Medulla oblongata (tissue), 1 donor: ENCODE measurements around the gene MUS81.

ENCODE experiments used
- DNase-seq: peaks from one replicate; pipeline ENCODE4 v3.0.0-alpha.2; 2015; ENCODE audit errors: extremely low spot score

Gene MUS81

DNA sequence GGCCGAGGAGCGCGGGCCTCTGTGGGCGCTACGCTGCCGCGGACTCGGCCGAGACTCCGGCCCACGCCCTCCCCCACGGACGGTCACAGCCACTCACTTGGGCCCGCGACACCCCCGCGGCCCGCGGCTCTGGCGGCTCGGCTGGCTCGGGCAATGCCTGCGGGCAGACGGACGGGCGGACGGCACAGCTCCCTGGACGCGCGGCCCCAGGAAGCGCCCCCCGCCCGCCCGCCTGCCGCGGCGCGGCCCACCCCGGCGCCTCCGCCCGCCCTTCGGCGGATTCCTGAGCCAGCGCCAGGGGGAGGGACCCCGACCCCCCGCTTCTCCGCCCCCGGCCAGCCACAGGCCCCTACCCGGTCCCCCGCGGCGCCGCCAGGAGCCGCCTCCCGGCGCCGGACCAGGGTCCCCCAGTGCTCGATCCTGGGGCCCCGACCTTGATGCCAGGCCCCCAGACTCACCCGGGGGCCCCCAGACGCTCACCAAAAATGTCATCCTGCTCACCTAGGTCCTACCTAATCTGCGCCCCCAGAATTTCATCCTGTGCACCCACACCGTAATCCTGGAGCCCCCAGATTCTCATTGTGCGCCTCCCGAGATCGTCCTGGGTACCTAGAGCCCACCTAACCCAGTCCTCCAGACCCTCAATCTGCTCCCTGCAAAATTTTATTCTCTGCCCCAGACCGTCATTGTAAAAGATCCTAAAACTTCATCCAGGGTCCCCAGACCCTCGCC, 12.5 kb downstream of the MUS81 start, which contains the start of gene EFEMP2:
Gene EFEMP2, minus strand, starts transcription at position 215 of the 732 bp plus-strand sequence. CDS start 446 bp downstream, outside the sequence.
- DNase-seq: no peak

DNA sequence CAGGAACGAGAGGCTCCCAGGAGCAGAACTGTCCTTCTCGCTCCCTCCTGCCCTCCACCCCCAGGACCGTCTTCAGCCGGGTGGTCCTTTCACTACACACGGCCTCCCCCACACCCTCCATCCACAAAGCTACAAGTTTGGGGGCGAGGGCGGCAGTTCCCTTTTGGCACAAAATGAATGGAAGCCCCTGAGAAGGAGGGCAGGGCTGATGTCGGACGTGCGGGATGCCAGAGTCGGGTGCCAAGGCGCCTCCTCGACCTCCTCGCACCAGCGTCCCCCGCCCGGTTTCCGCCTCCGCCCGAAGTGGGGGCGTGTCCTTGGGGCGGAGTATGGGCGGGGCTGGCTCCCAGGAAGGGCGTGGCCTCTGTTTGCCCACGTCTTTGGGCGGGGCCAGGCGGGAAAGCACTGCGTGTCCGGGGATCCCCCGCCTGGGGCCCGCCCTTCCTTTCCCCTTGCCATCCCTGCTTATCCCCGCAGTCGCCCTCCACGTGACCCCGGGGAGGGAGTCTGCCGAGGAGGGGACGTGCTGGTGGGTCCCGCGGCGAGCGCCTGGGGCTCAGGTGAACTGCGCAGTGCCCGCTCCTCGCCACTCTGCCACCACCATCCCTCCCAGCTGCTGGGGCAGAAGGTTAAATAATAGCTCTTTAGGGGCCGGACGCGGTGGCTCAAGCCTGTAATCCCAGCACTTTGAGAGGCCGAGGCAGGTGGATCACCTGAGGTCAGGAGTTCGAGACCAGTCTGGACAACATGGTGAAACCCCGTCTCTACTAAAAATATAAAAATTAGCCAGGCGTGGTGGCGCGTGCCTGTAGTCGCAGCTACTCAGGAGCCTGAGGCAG, 13.3 kb downstream of the MUS81 start:
- peak; percentile 94 for DNase-seq

DNA sequence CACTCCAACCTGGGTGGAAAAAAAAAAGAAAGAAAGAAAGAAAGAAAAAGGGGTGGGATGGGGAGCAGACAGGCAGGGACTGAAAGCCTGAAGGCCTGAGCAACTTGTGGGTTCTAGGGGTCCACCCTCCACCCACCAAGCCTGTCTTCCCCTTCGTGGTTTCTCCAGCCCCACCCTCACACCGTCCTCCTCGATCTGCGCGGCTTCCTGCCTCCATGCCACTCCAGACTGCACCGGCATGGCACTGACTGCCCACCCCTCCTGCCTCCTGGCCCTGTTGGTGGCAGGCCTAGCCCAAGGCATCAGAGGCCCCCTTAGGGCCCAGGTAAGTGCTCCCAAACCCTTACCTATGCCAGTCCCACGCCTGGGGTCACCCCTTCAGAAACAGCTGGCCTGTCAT, 19.4 kb downstream of the MUS81 start, which contains the start of gene CTSW:
Gene CTSW, plus strand, starts transcription at position 221 of the 400 bp plus-strand sequence. Its CDS starts 18 bp downstream, at position 239.
- no peak for DNase-seq

DNA sequence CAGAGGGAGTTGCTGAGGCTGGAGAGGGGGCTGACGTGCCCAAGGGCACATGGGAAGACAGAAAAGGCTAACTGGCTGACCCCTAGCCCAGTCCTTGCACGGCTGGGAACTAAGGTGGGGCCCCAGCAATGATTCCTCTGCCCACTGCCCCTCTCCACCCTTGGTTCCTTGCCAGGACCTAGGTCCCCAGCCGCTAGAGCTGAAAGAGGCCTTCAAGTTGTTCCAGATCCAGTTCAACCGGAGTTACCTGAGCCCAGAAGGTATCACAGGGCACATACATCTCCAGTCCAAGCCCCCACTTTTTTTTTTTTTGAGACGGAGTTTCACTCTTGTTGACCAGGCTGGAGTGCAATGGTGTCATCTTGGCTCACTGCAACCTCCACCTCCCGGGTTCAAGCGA, 19.8 kb downstream of the MUS81 start:
- DNase-seq: no peak

DNA sequence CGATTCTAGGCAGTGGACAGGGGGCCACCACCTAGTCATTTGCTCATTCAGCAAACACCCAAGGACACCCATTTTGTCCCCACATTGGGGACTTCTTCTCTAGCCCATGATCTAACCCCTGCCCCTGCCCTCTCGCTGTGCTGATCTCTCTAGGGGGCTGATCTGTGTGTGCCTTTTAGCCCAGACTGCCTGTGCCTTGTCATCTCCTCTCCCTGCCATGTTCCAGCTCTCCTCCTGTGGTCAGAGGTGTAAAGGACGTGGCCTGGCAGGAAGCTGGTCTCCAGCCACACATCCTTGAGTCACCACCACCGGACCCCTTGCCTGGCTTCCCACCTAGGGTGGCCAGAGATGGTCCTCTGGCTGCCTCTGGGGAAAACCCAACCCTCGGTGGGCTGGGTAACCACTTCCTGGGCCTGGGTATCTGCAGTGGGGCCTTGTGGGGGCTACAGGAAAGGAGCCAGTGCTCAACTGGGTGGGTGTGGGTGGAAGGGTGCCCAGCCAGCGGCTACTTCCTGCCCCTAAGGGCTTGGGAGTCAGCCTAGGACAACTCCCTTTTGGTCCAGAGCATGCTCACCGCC, 20.7 kb downstream of the MUS81 start:
- no peak for DNase-seq

DNA sequence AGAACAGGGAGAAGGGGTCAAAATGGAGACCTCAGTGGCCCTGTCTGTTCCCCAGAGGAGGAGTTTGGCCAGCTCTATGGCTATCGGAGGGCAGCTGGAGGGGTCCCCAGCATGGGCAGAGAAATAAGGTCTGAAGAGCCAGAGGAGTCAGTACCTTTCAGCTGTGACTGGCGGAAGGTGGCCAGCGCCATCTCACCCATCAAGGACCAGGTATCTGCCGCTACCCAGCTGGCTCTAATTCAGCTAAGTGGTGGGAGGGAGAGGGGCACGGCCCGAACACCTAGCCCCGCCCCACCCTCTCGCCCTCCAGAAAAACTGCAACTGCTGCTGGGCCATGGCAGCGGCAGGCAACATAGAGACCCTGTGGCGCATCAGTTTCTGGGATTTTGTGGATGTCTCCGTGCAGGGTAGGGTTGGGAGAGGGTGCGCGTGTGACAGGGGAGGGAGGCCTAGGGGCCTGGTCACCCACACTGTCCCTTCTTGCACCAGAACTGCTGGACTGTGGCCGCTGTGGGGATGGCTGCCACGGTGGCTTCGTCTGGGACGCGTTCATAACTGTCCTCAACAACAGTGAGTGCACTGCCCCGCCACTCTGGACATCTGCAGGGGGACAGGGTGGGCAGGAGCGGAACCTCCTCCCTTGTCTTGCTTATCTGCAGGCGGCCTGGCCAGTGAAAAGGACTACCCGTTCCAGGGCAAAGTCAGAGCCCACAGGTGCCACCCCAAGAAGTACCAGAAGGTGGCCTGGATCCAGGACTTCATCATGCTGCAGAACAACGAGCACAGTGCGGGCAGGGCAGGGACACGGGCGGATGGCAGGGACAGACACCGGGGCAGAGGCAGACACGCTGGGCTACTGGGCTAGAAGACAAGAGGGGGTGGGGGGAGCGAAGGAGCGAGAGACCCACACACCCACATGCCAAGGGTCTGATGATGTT, 22.2 kb downstream of the MUS81 start:
- DNase-seq: no peak

DNA sequence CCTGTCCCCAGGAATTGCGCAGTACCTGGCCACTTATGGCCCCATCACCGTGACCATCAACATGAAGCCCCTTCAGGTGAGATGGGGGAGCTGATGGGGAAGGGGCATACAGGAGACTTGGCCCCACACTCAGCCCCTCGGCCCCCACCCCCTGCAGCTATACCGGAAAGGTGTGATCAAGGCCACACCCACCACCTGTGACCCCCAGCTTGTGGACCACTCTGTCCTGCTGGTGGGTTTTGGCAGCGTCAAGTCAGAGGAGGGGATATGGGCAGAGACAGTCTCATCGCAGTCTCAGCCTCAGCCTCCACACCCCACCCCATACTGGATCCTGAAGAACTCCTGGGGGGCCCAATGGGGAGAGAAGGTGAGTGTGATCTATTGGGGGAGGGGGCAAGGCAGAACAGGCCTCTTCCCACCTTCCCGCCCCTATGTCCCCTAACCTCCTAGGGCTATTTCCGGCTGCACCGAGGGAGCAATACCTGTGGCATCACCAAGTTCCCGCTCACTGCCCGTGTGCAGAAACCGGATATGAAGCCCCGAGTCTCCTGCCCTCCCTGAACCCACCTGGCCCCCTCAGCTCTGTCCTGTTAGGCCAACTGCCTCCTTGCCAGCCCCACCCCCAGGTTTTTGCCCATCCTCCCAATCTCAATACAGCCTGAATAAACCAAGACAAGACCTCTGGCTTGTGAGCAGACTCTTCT, 23.0 kb downstream of the MUS81 start:
- no peak for DNase-seq

DNA sequence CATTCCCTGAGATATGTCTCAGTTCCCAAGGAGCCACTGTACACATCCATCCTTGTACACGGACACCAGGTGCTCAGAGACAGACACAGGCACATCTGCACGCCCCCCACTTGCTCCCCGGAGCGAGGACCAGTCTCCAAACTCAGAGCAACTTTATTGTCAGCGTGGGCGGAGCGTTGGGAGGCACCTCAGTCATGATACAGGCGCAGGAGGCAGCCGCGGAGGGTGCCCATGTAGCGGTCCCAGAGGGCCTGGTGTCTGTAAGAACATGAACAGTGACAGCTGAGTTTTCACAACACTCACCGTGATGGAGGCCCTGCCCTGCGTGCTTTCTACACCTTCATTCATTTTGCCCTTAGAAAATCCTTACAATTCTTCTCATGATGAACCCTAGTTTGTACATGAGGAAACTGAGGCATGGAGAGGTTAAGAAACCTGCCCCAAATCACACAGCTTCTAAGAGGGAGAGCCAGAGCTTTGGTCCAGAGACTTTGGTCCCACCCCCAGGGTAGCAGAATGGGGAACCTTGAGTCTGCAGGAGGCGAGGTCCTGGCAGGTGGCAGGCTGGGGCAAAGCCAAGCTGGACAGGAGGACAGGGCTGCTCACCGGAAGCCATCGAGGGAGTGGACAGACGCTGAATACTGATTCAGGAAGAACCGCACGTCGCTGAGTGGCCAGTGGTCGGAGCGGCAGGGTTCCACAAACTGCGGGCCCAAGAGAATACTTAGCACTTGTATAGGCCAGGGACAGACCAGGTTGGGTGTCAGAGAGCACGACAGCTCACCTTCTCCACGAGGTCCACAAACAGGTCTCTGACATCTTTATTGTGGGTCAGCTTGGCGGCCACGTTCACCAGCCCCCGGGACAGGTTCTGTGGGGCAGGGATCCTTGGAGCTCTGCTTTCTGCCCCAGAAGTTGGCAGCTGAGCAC, 23.8 kb downstream of the MUS81 start:
- DNase-seq: no peak

DNA sequence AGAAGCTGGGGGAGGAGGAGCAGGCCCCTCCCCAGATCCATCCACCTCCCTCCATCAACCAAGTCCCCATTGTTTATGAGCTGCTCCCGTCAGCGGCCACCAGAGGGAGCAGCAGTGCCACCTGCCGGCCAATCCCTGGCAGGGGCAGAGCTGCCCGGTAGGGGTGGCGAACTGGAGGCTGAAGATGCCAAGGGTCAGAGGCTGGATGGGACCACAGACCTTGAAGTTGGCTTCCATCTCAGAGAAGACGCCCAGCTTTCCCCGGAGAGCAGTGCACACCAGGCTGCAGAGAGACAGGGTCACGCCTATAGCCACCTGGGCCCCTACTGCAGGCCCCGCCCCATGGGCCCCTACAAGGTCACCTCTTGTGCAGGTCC, 24.5 kb downstream of the MUS81 start:
- DNase-seq: peak; percentile 86

DNA sequence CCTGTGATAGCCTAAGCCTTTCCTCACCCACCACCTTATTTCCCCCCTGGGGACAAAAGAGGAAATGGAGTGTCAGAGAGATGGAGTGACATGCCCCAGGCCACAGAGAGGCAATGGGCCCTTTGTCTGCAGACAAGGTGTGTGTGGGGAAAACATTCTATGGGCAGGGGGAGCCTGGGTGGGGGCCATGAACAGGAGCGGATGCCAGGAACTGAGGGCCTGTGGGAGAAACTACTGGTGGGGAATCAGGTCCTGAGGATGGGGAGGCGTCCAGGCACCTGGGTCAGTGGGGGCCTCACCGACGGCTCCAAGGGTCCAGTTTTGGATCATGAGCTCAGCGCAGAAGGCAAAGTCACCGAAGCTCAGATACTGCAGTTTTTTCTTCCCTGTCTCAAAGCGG, 25.0 kb downstream of the MUS81 start:
- no peak for DNase-seq

DNA sequence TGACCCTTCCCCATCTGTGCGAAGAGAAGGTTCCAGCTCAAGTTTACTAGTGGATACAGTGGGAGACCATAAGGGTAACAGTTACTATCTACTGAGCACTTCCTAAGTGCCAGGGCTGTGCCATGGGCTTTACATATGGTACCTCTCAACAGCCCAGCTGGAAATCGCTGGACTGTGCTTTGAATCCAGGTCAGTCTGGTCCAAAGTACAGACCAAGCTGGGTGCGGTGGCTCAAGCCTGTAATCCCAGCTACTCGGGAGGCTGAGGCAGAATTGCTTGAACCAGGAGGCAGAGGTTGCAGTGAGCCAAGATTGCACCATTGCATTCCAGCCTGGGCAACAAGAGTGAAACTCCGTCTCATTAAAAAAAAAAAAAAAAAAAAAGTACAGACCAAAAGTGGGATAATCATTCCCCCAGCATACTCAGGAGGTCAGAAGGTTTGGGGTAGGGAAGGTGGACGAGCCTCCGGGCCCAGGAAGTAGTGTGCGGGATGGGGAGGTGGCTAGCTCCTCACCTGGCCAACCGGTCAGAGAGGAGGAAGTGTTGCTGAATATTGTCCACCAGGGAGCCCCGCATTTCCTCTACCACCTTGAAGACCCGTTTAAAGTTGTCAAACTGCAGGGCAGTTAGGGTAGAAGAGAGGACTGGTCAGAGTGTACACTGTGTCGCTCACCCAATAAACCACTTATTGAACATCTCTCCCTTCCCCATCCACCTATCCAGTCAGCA, 25.7 kb downstream of the MUS81 start:
- no peak for DNase-seq

DNA sequence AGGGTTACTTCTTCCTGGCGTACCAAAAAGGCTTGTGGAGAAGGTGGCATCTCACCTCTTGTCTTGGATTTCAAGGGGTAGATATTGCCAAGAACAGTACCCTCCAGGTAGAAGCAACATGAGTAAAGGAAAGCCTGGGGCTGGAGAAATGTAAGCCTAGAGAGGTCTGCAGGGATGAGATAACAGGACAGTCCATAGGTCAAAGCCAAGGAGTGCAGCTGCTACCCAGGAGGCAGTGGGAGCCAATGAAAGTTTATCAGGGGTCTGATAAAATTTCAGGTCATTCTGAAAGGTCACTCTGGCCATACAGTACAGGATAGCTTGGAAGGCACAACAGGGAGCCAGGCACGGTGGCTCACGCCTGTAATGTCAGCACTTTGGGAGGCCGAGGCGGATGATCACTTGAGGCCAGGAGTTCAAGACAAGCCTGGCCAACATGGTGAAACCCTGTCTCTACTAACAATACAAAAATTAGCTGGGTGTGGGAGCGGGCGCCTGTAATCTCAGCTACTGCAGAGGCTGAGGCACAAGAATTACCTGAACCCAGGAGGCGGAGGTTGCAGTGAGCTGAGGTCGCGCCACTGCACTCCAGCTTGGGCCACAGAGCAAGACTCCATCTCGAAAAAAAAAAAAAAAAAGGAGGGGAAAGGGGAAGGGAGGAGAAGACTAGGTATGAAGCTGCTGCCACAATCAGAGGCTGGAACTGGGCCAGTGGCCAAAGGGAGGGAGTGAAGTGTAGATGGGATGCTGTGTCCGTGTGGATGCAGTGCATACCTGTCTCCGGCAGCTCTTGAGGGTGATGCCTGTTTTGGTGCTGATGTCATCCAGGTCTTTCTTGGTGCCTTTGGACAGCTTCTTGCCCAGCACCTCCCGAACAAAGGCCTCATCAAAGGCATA, 26.8 kb downstream of the MUS81 start:
- DNase-seq: no peak

DNA sequence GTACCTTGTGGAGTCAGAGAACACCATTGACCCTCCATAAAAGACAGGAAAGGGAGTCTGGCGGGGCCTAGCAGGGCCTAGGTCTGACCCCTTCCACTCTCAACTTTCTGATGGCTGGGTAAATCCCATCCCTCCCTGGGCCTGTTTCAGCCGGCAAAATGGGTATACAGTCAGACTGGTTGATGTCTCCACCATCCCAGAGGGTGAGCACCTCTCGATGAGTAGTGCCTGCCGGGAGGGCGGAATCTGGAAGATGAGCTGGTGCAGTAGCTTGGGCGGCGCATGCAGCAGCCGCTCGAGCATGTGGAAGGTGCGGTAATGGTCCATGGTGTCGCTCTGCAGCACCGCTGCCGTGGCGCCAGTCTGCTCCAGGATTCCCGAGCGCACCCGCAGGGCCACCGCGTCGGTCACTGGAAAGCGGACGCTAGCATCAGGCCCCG, 27.5 kb downstream of the MUS81 start:
- no peak for DNase-seq

DNA sequence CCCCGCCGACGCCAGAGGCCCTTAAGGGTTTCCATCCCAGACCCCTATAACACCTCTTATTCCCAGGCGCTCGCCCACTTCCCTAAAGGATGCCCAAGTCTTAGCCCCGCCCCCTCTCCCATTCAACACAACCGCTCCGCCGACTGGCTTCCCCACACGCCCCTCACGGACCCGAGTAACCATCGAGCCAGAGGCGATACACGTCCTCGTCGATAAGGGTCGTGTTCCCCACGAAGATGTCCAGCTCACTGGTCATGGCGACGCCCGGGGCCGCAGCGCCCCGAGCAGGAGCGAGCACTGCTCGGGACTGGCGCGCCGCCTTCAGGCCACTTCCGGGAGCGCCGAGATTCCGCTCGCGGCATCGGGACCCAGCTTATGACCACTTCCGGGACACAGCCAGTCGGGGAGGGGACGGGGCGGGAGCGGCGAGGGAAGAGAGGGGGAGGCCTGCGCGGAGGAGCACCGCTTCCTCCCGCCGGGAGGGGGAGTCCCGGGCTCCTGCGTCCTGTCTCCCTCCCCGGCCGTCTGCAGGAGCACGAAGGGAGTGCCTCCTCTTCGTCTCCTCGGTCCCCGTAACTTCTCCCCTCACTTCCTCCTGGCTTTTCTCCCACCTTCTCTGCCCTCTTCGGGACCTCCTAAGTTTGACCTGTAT, 28.1 kb downstream of the MUS81 start, which contains the start of gene FIBP:
Gene FIBP, minus strand, starts transcription at position 309 of the 652 bp plus-strand sequence. Its CDS starts 53 bp downstream, at position 256.
- peak; percentile 99 for DNase-seq

DNA sequence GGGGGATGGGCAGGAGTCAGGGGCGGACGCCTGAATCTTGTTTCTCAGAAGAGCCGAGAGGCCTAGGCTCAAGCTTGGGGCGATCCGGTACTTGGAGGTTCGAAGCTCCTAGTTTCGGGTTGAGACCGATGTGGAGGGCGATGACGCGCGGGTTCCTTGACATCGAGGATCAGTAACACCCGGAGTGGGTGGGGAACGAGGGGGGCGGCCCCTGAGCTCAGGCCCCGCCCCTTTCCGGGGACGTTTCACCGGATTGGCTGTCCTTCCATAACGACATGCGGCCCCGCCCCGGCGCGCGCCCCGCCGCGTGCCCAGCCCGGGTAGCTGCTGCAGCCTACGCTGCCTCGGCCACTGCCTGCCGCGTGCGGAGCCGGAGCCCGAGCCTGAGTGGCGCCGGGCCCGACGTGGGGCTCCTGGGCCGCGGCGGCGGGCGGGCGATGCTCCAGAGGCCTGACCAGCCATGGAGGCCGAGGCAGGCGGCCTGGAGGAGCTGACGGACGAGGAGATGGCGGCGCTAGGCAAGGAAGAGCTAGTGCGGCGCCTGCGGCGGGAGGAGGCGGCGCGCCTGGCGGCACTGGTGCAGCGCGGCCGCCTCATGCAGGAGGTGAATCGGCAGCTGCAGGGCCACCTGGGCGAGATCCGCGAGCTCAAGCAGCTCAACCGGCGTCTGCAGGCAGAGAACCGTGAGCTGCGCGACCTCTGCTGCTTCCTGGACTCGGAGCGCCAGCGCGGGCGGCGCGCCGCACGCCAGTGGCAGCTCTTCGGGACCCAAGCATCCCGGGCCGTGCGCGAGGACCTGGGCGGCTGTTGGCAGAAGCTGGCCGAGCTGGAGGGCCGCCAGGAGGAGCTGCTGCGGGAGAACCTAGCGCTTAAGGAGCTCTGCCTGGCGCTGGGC, 30.3 kb downstream of the MUS81 start, which contains the start of gene CCDC85B:
Gene CCDC85B, plus strand, starts transcription at position 350 of the 895 bp plus-strand sequence. Its CDS starts 111 bp downstream, at position 461.
- peak; percentile 98 for DNase-seq
